ENCODE measurements around the gene RALGAPA2. TPM values are rescaled to one million over a fixed set of nuclear protein-coding genes. Genes with fewer than 3 reads are reported as not detected.
A peak's percentile ranks its signal among the peaks of the same experiment; 100 is the strongest.

RALGAPA2 gene
- total and polyA plus RNA-seq, 2 of the 13 experiments (the other 11 are each of a cell fraction or from before 2014, with no cell fraction given): 13.8 to 17.7 TPM

- TF ChIP-seq HNRNPH1 (optimal IDR thresholded peaks at IDR 0.05; ENCODE audit: low read depth, low read length): no peak
- TF ChIP-seq BCL3 (CRISPR knock-in tag; IDR thresholded peaks at IDR 0.05): no peak
- no peak for TF ChIP-seq ZNF841 (CRISPR knock-in tag; IDR thresholded peaks at IDR 0.05; ENCODE audit: borderline replicate concordance)
- no peak for TF ChIP-seq RFX1 (IDR thresholded peaks at IDR 0.05)
- TF ChIP-seq, protein P1, sequence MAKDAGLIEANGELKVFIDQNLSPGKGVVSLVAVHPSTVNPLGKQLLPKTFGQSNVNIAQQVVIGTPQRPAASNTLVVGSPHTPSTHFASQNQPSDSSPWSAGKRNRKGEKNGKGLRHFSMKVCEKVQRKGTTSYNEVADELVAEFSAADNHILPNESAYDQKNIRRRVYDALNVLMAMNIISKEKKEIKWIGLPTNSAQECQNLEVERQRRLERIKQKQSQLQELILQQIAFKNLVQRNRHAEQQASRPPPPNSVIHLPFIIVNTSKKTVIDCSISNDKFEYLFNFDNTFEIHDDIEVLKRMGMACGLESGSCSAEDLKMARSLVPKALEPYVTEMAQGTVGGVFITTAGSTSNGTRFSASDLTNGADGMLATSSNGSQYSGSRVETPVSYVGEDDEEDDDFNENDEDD (CRISPR knock-in tag; IDR thresholded peaks at IDR 0.05; ENCODE audit: borderline replicate concordance): no peak
- no peak for TF ChIP-seq ZBED4 (CRISPR knock-in tag; IDR thresholded peaks at IDR 0.05; ENCODE audit: borderline replicate concordance)
- no peak for TF ChIP-seq PPARG (CRISPR knock-in tag; conservative IDR thresholded peaks at IDR 0.05)
- no peak for TF ChIP-seq SNAI1 (CRISPR knock-in tag; IDR thresholded peaks at IDR 0.05; ENCODE audit: borderline replicate concordance)
- TF ChIP-seq, protein P2, sequence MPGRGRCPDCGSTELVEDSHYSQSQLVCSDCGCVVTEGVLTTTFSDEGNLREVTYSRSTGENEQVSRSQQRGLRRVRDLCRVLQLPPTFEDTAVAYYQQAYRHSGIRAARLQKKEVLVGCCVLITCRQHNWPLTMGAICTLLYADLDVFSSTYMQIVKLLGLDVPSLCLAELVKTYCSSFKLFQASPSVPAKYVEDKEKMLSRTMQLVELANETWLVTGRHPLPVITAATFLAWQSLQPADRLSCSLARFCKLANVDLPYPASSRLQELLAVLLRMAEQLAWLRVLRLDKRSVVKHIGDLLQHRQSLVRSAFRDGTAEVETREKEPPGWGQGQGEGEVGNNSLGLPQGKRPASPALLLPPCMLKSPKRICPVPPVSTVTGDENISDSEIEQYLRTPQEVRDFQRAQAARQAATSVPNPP (CRISPR knock-in tag; IDR thresholded peaks at IDR 0.05): no peak
- TF ChIP-seq HMG20A (CRISPR knock-in tag; IDR thresholded peaks at IDR 0.05; ENCODE audit: borderline replicate concordance): no peak
- peak; percentile 97 for TF ChIP-seq EZH2 (conservative IDR thresholded peaks at IDR 0.05; ENCODE audit: low read depth, low read length)
- TF ChIP-seq, protein P3, sequence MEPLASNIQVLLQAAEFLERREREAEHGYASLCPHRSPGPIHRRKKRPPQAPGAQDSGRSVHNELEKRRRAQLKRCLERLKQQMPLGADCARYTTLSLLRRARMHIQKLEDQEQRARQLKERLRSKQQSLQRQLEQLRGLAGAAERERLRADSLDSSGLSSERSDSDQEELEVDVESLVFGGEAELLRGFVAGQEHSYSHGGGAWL (CRISPR knock-in tag; IDR thresholded peaks at IDR 0.05): 0 out of 2 replicates have a peak, but pooled peaks have one; percentile 32
- TF ChIP-seq HDAC2 (CRISPR knock-in tag; IDR thresholded peaks at IDR 0.05): no peak
- TF ChIP-seq ZNF687 (CRISPR knock-in tag; IDR thresholded peaks at IDR 0.05): peak; percentile 50
- no peak for TF ChIP-seq ESRRA (CRISPR knock-in tag; IDR thresholded peaks at IDR 0.05; ENCODE audit: low read depth)
- no peak for TF ChIP-seq SRSF1 (optimal IDR thresholded peaks at IDR 0.05; ENCODE audit: low read depth, low read length)
These were observed 348.4 kb downstream of the RALGAPA2 start (continued) for GRCh38 chr20:20363799-20364592.

Measured in HepG2 (cell line).